ENCODE data around the gene TIGD2. TPM values are rescaled to one million over a fixed set of nuclear protein-coding genes. Genes with fewer than 3 reads are reported as not detected.

TIGD2 gene
- total RNA-seq, 1 donor from 2014 or later: 8.2 TPM

- TF ChIP-seq CTCF (IDR thresholded peaks at IDR 0.05): no peak
- H3K4me1 Mint-ChIP-seq: peaks cover 30% of the 10 kb centered on the region
- ChIA-PET POLR2A (no interaction called here), CTCF (no interaction called here)
- no peak for DNase-seq
- peak overlapping the region; percentile 32 for H3K27ac Mint-ChIP-seq
- no peaks in the 10 kb centered on the region for H3K27me3 Mint-ChIP-seq
- H3K4me3 Mint-ChIP-seq: peak overlapping the region; percentile 88
- intact Hi-C loops (cut with micrococcal nuclease): loop anchor here (2.0 to 10.0 kb wide), 10 partner anchors 53 to 1017 kb away; partner anchors contain the start of genes CCSER1, FAM13A, HERC5 and HERC6
- no peak for ATAC-seq (ENCODE audit: low read depth)
- H3K9me3 Mint-ChIP-seq: peaks cover 10% of the 10 kb centered on the region
- no peaks in the 10 kb centered on the region for H3K36me3 Mint-ChIP-seq (ENCODE audit: low read depth)
Observed at GRCh38 chr4:89109841-89110540, 1.3 kb upstream of the TIGD2 start.

GRCh38 chr4:89110541-89110985 lies 770 bp upstream of the TIGD2 start:
- Mint-ChIP-seq H3K4me3 (peak overlapping the region; percentile 88), H3K9me3 (peaks cover 10% of the 10 kb centered on the region), H3K4me1 (peaks cover 30% of the 10 kb centered on the region), H3K27me3 (no peaks in the 10 kb centered on the region), H3K27ac (peak overlapping the region; percentile 77), H3K36me3 (ENCODE audit: low read depth) (no peaks in the 10 kb centered on the region)
- intact Hi-C loops (cut with micrococcal nuclease): loop anchor here (2.0 to 10.0 kb wide), 10 partner anchors 53 to 1016 kb away; partner anchors contain the start of genes CCSER1, FAM13A, HERC5 and HERC6
- ATAC-seq (ENCODE audit: low read depth) (no peak), DNase-seq (no peak)
- ChIA-PET CTCF (no interaction called here), POLR2A (no interaction called here)
- TF ChIP-seq CTCF (IDR thresholded peaks at IDR 0.05): no peak

GRCh38 chr4:89111833-89112563 lies 665 bp downstream of the TIGD2 start:
- CTCF ChIA-PET: no interaction called here

GRCh38 chr4:89113415-89113814 lies 2.1 kb downstream of the TIGD2 start:
- intact Hi-C loops (cut with micrococcal nuclease): loop anchor here (5.0 to 10.0 kb wide), 4 partner anchors 56 to 736 kb away; partner anchors contain the start of genes FAM13A, HERC6 and NAP1L5
- ChIA-PET CTCF (no interaction called here), POLR2A (no interaction called here)
- H3K9me3 Mint-ChIP-seq: peaks cover 4% of the 10 kb centered on the region
- H3K27ac Mint-ChIP-seq: no peak overlapping the region
- H3K27me3 Mint-ChIP-seq: no peaks in the 10 kb centered on the region
- H3K4me3 Mint-ChIP-seq: no peak overlapping the region
- ATAC-seq (ENCODE audit: low read depth) (no peak), DNase-seq (no peak)
- H3K36me3 Mint-ChIP-seq (ENCODE audit: low read depth): no peaks in the 10 kb centered on the region
- no peak for TF ChIP-seq CTCF (IDR thresholded peaks at IDR 0.05)
- peaks cover 30% of the 10 kb centered on the region for H3K4me1 Mint-ChIP-seq

More at GRCh38 chr4:89111833-89112563, 665 bp downstream of the TIGD2 start:
- no peak for DNase-seq
- Mint-ChIP-seq H3K36me3 (ENCODE audit: low read depth) (no peaks in the 10 kb centered on the region), H3K27ac (peak overlapping the region; percentile 74), H3K27me3 (no peaks in the 10 kb centered on the region), H3K4me1 (peaks cover 30% of the 10 kb centered on the region), H3K4me3 (peak overlapping the region; percentile 87), H3K9me3 (peaks cover 10% of the 10 kb centered on the region)
- ATAC-seq (ENCODE audit: low read depth): no peak
- intact Hi-C loops (cut with micrococcal nuclease): loop anchor here (1.0 to 10.0 kb wide), 14 partner anchors 11 to 1892 kb away; partner anchors contain the start of genes CCSER1, FAM13A, HERC3 and HERC5
- POLR2A ChIA-PET: interaction anchor here (0.8 to 1.3 kb wide), 2 partner anchors 10 to 586 kb away, joined by 3 read pairs; no protein-coding TSS in a partner anchor
- TF ChIP-seq CTCF (IDR thresholded peaks at IDR 0.05): no peak

GRCh38 chr4:89114100-89114499 lies 2.8 kb downstream of the TIGD2 start:
- Mint-ChIP-seq H3K9me3 (peaks cover 4% of the 10 kb centered on the region), H3K27me3 (no peaks in the 10 kb centered on the region), H3K36me3 (ENCODE audit: low read depth) (no peaks in the 10 kb centered on the region), H3K4me1 (peaks cover 30% of the 10 kb centered on the region), H3K27ac (no peak overlapping the region), H3K4me3 (no peak overlapping the region)
- intact Hi-C loops (cut with micrococcal nuclease): loop anchor here (5.0 to 10.0 kb wide), 4 partner anchors 57 to 737 kb away; partner anchors contain the start of genes FAM13A, HERC6 and NAP1L5
- no peak for TF ChIP-seq CTCF (IDR thresholded peaks at IDR 0.05)
- ATAC-seq (ENCODE audit: low read depth) (no peak), DNase-seq (no peak)
- ChIA-PET POLR2A (no interaction called here), CTCF (no interaction called here)

Measured in activated B cell treated with CpG ODN at 0.5 μM for 24 hours (primary cell).